ENCODE results near the gene ZNF346.

Gene ZNF346

DNA sequence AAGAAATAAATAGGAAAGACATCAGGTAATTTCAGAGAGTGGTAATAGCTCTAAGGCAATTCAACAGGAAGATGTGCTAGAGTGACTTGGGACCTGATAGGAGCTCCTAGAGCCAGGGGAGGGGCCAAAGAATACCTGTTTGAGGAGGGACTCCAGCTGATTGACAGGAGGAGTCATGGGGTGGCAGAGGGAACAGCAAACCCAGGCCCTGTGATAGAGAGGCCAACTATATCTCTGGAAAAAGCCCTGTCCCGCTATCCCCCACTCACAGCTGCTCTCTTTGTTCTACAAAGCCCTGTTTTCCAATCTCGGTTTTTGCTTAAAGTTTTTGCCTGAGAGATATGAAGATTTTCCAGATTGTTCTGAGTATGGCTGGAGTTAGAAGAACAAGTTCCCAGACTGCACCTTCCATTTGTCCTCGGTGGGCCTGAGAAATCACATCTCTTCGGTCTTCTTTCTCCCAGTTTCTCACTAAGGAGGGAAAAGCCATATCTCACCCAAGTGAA lies 102.0 kb downstream of the ZNF346 start:
- no peak for DNase-seq

DNA sequence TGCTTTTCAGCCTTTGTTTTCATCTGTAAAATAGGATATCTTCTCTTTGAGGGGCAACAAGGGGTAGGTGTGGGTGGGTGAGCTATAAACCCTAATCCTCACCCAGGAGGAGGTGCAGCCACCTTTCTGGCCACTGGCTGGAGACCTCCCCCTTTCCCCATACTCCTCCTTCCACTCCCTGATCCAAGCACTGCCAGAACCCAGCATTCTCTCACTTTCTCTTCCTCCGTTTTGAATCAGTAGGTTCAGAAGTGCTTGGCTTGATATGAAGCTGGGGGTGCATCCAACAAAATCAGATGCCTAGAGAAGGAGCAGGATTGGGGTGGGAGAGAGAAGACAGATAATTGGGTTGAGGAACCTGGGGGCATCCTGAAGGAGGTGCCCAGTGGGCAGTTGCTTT lies 104.3 kb downstream of the ZNF346 start:
- DNase-seq = no peak

DNA sequence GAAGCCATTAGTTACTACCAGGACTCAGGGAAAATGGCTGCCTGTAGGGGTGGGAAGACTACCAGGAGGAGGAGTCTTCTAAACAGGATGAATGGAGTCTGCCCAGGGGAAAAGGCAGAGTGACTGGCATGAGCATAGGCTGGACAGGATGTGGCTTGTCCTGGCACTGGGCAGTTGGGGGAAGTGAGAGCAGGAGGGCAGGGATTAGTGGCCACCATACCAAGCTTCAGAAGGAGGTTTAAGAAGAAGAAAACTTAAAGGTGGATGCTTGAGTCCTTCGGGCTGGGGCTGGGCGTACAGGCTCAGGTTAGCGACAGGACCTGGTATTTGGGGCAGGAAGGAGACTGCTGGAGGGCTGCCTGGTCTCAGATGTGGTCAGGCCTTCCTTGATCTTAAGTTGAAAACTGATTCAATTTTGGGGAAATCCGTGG lies 106.1 kb downstream of the ZNF346 start:
- DNase-seq = no peak

DNA sequence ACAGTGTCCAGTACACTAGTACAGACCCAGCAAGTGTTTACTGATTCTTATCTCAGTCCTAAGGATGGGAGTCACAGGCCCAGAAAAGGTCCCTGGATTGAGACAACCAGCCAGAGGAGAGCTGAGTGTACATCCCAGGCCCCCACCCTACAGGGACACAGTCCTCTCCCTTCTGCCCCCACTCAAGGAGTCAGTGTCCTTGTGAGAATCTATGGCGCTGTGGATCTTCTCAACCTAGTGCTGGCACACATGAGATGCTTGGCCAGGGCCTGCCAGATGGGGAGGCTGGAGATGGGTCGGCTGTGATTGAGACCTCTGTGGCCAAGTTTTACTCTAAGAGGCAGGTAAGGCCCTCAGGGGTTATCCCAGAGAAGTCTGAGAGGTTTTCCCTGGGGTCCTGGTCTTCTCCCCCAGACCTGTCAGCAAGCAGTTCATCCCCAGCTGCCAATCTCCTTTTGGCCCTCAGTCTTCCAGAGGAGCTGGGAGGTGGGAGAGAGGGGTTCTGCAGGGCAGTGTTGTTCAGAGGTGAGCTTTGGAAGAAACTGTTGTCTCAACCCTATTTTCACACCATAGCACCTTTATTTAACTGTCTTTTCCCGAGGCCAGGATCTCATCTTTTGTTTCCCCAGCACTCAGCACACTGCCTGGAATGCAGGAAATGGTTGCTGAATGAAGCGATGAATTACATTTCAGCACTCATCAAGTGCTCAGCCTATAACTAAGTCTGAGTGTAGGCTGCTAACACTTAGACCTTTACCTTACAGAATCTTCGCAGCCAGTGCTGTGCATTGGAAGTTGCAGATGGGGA lies 107.9 kb downstream of the ZNF346 start:
- DNase-seq = no peak
